Astrocyte (in vitro differentiated cells and primary cell): ENCODE measurements around the gene CLINT1.

Source experiments
- CTCF ChIP-seq: IDR thresholded peaks from 2 replicates; pipeline ENCODE4 v1.5.1; 2011; ENCODE audit warnings: low read depth, mild to moderate bottlenecking, inconsistent platforms, low read length, moderate library complexity; ENCODE audit not compliant: insufficient read depth
- EZH2 ChIP-seq: IDR thresholded peaks from 2 replicates; pipeline ENCODE4 v1.6.1; 2012; ENCODE audit warnings: mild to moderate bottlenecking, low read length, inconsistent platforms; ENCODE audit not compliant: insufficient read depth

GRCh38 chr5:157866536-157866935 lies 7.6 kb upstream of the CLINT1 start:
- TF ChIP-seq CTCF: no peak
- no peak for TF ChIP-seq EZH2
